Coronary artery (tissue), 2 donors: ENCODE results near the gene MAML1.
A peak's percentile ranks its signal among the peaks of the same experiment; 100 is the strongest.
"Not testable (repeated sequence)": the region's sequence is repeated elsewhere in the genome, so short reads cannot be mapped to it uniquely, and the experiment has no call there.

Experiments
- DNase-seq: peaks from one replicate; pipeline ENCODE4 v3.0.0-alpha.2; 2017; ENCODE audit warnings: low spot score
- H3K27ac ChIP-seq, 2 donors: fragments of 200-600 bp; sonication (generic); one replicate each; pipeline ENCODE4 v1.5.1; 2016 to 2019
- H3K4me3 ChIP-seq: fragments of 200-600 bp; sonication (generic); 2 replicates; pipeline ENCODE4 v1.5.1; 2016; ENCODE audit warnings: mild to moderate bottlenecking, moderate library complexity
- CTCF ChIP-seq: fragments of 200-600 bp; sonication (generic); IDR thresholded peaks from one replicate; pipeline ENCODE4 v1.5.1; 2019; ENCODE audit warnings: antibody characterized with exemption

The MAML1 gene

GRCh38 chr5:179732412-179732917 lies at the start of gene MAML1:
Gene MAML1, plus strand, starts transcription at chr5:179732822. Its CDS starts 291 bp downstream, at chr5:179733113.
- peak; percentile 100 for DNase-seq
- TF ChIP-seq CTCF = no peak
- Histone ChIP-seq H3K4me3 (peak within 1 kb of the TSS; percentile 98), H3K27ac (peak within 1 kb of the TSS; percentile 98 to 99)

- not testable (repeated sequence) for H3K27ac ChIP-seq, DNase-seq
Observed at GRCh38 chr5:179689212-179689611, 43.4 kb upstream of the MAML1 start.

GRCh38 chr5:179694561-179694960 lies 38.1 kb upstream of the MAML1 start:
- TF ChIP-seq CTCF = no peak
- no peak for DNase-seq
- H3K27ac ChIP-seq = no peak overlapping the region
- H3K4me3 ChIP-seq = no peak overlapping the region

More at GRCh38 chr5:179689212-179689611, 43.4 kb upstream of the MAML1 start:
- not testable (repeated sequence) for H3K4me3 ChIP-seq

GRCh38 chr5:179696603-179697002 lies 36.0 kb upstream of the MAML1 start:
- no peak overlapping the region for H3K4me3 ChIP-seq
- H3K27ac ChIP-seq = no peak overlapping the region
- TF ChIP-seq CTCF = no peak
- DNase-seq = no peak

- TF ChIP-seq CTCF = no peak
- DNase-seq = no peak
- Histone ChIP-seq H3K27ac (peak overlapping the region; percentile 92 to 94), H3K4me3 (no peak overlapping the region)
Observed at GRCh38 chr5:179697108-179697507, 35.5 kb upstream of the MAML1 start.

- H3K4me3 ChIP-seq = peak overlapping the region; percentile 87
- peak overlapping the region; percentile 92 to 94 for H3K27ac ChIP-seq
- DNase-seq = not testable (repeated sequence)
Observed at GRCh38 chr5:179697543-179697942, 35.1 kb upstream of the MAML1 start.

- TF ChIP-seq CTCF = no peak
- peak; percentile 99 for DNase-seq
- Histone ChIP-seq H3K27ac (peak overlapping the region; percentile 94 to 99), H3K4me3 (peak overlapping the region; percentile 87)
Observed at GRCh38 chr5:179697993-179698934, 34.4 kb upstream of the MAML1 start.
